ENCODE measurements around the gene NCOR2.

NCOR2 gene

DNA sequence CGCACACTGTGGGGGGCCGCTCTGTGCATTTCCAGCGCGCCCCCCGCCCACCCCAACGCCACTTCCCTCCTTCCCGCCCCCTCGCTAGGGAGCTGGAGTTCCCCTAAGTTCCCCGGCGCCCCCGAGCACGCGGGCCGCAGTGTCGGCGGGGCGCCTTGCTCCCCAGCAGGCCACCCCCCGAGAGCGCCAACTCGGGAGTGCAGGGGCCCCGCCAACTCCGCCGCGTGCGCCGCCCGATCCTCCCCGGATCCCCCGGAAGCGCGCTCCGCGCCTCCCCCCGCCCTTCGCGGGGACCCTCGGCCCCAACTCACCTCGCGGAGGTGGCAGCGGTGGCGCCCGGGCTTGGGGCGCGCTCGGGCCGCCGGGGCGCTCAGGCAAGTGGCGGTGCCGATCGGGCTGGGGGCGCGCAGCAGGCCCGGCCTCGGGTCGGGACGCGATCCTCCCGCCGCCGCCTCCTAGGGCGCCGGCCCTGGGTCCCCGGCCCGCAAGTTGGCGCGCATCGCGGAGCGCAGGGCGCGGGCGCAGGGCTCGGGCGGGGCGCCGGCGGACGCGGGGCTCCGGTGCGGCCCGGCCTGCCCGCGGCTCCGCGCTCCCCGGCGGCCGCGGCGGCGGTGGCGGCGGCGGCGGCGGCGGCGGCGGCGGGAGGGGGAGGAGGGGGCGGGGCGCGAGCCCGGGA lies at the start of gene NCOR2:
Gene NCOR2, minus strand, starts transcription at position 616 of the 676 bp plus-strand sequence. CDS start 72,361 bp downstream, outside the sequence.
- DNase-seq, result no peak

- no peak for DNase-seq
Measured at GRCh38 chr12:124616394-124617221, 49.2 kb upstream of the NCOR2 start.

- no peak for DNase-seq
Measured at GRCh38 chr12:124614512-124615292, 47.3 kb upstream of the NCOR2 start.

DNA sequence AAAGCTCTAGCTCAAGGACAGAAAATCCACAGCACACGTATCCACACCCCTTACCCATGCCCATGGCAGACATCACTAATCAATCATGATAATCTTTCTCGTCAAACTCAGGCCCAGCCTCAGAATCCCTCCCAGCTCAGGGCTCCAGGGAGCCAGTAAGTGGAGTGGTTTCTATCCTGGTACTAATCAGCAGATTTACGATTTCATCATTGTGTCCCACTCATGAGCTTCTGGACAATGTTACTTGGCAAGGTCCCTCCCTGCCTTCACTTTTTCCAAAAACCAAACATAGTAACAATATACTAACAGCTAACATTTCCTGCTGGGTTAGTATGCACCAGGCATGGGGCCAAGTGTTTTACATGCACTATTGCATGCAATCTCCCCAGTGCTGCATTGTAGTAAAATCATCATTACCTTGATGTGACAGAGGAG lies 45.8 kb upstream of the NCOR2 start:
- no peak for DNase-seq

DNA sequence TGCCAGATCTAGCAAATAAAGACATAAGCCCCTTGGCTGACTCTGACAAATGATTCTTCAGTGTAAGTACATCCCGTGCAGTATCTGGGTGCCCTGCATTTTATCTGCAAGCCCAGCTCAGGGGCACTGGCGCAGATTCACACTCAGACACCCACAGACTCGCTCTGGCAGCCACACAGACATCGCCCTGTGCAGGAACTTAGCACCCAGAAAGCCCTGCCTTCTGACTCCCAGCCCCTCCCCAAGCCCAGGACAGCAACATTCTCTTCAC lies 44.9 kb upstream of the NCOR2 start:
- no peak for DNase-seq

DNA sequence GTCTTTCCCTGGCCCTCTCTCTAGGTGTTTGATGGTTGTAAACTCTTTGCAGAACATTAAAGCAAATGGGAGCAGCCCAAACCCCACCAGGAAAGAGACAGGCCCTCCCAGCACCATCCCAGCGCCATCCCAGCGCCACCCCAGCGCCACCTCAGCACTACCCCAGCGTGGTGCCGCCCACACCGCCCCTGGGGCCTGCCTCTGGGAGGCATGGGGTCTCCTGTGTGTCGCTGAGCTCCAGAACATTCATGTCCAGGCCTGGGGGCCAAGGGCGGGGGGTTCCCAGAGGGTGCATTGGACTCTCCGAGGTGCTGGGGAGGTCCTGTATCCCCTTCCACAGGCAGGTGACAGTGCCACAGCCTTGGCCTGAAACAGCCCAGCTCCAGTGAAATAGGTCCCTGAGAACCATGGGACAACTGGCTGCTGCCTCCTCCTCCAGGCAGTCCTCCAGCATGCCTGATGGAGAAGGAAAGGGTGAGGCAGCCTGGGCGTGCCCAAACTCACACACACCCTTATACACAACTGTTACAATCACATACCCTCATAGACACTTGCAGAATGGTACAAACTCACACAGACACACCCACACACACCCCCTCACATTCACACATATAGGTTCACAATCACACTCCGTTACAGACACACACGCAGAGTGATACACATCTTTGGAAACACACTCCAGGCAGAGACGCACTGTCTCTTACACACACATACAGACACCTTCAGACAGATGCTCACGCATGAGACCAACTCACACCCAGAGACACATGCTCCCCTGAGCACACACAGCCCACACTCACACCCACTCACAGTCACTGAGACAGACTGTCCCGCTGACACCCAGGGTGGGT lies 44.4 kb upstream of the NCOR2 start:
- DNase-seq, result no peak

- DNase-seq, result no peak
Measured at GRCh38 chr12:124610629-124611558, 43.5 kb upstream of the NCOR2 start.

- DNase-seq, result no peak
Measured at GRCh38 chr12:124610021-124610612, 42.7 kb upstream of the NCOR2 start.

- peak; percentile 74 to 84 for DNase-seq
Measured at GRCh38 chr12:124609041-124609989, 41.9 kb upstream of the NCOR2 start.

GRCh38 chr12:124608450-124608870 lies 41.0 kb upstream of the NCOR2 start:
- DNase-seq, result peak in 1 of 2 experiments; percentile 46

DNA sequence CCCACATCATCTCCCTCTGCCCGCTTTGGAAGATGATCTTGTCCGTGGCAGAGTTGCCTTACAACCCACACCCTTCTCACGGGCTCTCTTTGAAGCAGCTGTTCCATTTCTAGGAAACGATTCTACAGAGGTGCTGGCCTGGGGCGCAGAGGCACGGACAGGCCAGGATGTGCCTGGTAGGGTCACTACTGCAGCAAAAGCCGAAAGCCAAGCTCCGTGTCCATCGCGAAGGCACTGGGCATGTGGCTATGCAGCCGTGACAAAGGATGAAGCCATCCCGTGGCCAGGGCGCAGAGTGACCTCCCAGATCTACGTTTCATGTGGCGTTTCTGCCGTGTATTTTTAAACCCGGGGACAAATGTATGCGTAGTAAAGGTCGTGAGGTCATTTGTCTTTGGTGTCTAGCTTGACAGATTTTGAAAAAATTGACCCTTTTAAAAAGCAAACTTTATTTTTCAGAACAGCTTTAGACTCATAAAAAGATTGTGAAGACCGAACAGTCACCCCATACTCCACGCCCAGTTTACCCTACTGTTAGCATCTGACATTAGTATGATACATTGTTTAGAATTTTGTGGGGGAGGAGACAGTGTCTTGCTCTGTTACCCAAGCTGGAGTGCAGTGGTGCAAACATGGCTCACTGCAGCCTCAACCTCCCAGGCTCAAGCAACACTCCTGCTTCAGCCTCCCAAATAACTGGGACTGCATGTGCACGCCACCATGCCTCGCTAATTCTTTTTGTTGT lies 40.4 kb upstream of the NCOR2 start:
- DNase-seq, result no peak

DNA sequence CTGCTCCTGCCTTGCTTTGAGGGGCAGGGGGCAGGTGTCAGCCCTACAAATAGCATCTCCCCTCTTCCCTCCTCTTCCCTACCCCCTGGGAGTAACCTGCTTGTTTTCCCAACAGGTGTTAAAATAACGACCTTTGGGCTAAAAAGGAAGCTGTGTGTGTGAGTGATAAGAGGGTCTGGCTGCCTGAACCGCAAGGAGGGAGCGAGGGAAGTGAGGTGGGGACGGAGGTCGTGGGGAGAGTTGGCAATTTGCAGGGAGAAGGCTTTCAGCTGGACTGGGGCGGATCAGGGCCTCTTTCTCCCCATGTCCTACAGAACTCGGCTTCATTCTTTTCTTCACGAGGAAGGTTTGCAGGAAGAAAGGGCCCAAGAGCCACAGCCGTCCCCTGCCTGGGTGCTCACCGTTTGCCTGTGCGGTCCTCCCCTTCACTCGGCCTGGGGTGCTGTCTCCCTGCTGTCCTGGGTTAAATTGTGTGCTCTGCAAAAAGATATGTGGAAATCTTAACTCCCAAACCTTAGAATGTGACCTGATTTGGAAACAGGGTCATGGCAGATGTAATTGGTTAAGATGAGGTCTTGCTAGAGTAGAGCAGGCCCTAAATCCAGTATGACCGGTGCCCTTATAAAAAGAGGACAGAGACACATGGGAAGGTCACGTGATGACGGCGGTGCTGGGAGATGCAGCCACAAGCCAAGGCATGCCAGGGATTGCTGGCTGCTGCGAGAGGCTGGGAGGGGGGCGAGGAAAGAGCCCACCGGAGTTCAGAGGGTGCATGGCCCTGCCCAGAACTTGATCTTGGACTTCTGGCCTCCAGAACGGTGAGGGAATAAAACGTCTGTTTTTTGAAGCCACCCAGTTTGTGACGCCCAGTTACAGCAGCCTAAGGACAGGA lies 38.7 kb upstream of the NCOR2 start:
- no peak for DNase-seq

DNA sequence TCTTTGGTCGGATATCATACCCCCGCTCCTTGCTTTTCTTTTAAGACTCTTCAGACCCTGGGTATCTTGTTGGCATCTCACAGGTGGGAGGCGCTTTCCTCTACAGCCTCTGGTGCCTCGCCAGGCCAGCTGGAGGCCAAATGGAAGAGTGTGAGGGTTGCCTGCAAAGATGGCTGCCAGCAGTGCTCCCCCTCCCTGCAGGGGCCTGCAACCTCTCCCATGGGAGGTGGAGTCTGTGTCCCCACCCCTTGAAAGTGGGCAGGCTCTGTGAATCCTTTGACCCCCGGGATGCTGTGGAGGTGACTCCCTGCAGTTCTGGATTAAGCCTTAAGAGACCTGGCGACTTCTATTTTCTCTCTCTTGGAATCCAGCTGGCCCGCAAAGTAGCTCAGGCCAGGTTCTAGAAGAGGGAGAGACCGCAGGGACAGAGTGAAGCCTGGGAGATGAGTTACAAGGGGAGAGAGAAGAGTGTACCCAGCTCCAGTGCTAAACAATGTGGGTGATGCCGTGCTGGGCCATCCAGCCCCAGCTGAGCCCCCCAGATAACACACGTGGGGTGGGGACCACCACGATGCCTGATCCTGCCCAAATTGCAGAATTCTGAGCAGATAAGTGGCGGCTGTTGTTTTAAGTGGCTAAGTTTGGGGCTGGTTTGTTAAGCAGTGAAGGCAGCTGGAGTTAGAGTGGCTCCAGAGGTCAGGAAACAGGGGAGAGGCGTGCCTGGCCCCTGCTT lies 37.9 kb upstream of the NCOR2 start:
- peak in 1 of 2 experiments; percentile 26 for DNase-seq

DNA sequence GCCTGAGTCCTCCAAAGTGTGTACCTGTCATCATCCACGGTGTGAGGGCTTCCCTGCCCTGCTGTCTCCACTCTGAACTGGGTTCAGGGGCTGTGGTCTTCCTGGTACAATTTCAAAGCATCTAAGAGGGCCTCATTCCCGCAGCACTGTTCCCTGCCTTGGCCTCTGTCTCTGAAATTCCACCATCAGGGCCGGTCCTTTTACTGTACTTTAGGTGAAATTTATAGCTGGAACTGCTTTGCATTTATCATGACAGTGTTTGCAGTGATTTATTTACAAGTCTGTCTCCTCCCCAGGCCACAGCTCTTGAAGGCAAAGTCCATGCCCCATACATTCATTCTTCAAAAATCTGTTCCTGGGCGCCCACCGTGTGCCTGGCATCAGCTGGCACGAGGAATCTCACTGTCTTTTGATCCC lies 36.9 kb upstream of the NCOR2 start:
- DNase-seq, result no peak

GRCh38 chr12:124603831-124604251 lies 36.4 kb upstream of the NCOR2 start:
- no peak for DNase-seq

DNA sequence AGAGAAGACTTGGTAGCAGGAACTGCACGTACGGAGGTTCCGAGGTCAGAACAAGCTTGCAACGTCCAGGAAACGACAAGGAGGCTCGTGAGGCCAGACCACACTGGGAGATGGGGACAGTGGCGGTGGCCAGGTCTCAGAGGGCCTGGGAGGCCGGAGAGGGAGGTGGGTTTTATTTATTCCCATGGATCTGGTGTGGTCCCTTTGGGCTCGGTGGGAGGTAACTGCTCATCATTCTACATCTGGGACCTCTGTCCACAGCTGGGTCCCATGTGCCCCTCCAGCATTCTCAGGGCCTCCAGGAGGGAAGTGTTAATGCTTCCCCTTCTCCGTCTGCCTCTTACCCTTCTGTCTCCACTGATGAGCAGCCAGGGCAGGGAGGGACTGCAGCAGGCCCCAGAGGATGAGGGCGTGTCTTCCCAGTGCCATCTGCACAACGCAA lies 35.7 kb upstream of the NCOR2 start:
- DNase-seq, result peak in 1 of 2 experiments; percentile 71

DNA sequence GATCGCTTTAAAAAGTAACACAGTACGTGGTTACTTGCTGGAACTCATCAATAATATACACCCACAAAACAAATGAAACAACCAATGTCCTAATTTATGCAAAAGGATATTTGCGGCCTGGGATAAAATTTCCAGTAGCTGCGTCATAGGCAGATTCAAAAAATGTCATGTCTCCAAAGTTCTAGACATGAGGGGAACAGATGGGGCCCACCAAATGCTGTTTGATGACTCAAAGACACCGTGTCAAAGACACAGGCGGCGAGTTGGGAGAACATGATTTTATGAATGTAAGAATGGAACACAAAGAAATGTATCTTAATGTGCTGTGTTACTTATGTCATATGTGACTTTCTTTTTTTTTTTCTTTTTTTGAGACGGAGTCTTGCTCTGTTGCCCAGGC lies 34.3 kb upstream of the NCOR2 start:
- DNase-seq, result peak in 1 of 2 experiments; percentile 62
